PFSK-1 (cell line): ENCODE data around the gene PTGER1.

Experiments
- POLR2AphosphoS5 ChIP-seq: IDR thresholded peaks from 2 replicates; pipeline ENCODE4 v1.6.1; 2012; ENCODE audit warnings: low read depth, mild to moderate bottlenecking, control low read depth, low read length, moderate library complexity
- SIN3A ChIP-seq: IDR thresholded peaks from 2 replicates; pipeline ENCODE4 v1.6.1; 2012; ENCODE audit warnings: mild to moderate bottlenecking, low read length, moderate library complexity, borderline replicate concordance; ENCODE audit not compliant: insufficient read depth
- TAF1 ChIP-seq: IDR thresholded peaks from 2 replicates; pipeline ENCODE4 v1.6.1; 2012; ENCODE audit warnings: low read length, control low read depth, borderline replicate concordance; ENCODE audit not compliant: insufficient read depth

GRCh38 chr19:14467816-14468215 is 7.3 kb downstream of the PTGER1 start:
- TF ChIP-seq TAF1 (no peak), SIN3A (no peak), POLR2AphosphoS5 (no peak)
